IMR-90 (cell line): ENCODE results near the gene BTBD9. TPM values are rescaled to one million over a fixed set of nuclear protein-coding genes. Genes with fewer than 3 reads are reported as not detected.

Experiments used
- ATAC-seq: fragments of 200-7000 bp; cut with Tn5 transposase; 2 replicates; pipeline ENCODE4 v1.9.1; 2020; ENCODE audit warnings: low read depth, mild to moderate bottlenecking, moderate library complexity
- BruUV-seq: library from RNA; stranded (reverse); fragments of 400-500 nt; replicated peaks from 2 replicates; lab custom pipeline; 2021; lab: Mats Ljungman, UMichigan
- CTCF ChIA-PET: fragments of 300-600 bp; formaldehyde crosslinking; extraction: SDS; loops from one replicate; lab custom pipeline; 2021; ENCODE audit warnings: antibody characterized with exemption; lab: Yijun Ruan, JAX
- POLR2A ChIA-PET: fragments of 300-600 bp; sonication (Branson Sonifier 250); formaldehyde crosslinking; loops from one replicate; lab custom pipeline; 2022; ENCODE audit warnings: antibody characterized with exemption; ENCODE audit not compliant: unreplicated experiment; lab: Charles Lee
- DNase-seq: peaks from one replicate; pipeline ENCODE4 v3.0.0; 2013
- H2AFZ ChIP-seq: replicated peaks from 2 replicates; pipeline ENCODE3; 2013; ENCODE audit warnings: low read length, mild to moderate bottlenecking; ENCODE audit not compliant: poor library complexity
- H2AK5ac ChIP-seq: 2 replicates; pipeline ENCODE4 v1.6.1; 2013; ENCODE audit warnings: low read depth, low read length, inconsistent platforms
- H2AK9ac ChIP-seq: replicated peaks from 2 replicates; pipeline ENCODE3; 2013; ENCODE audit warnings: mild to moderate bottlenecking, low read depth, low read length, moderate library complexity; ENCODE audit not compliant: poor library complexity
- H2BK120ac ChIP-seq: 2 replicates; pipeline ENCODE4 v1.6.1; 2013; ENCODE audit warnings: low read depth, low read length, inconsistent platforms
- H2BK15ac ChIP-seq: 3 replicates; pipeline ENCODE4 v1.6.1; 2013; ENCODE audit warnings: low read depth, low read length, inconsistent platforms
- H2BK20ac ChIP-seq: 2 replicates; pipeline ENCODE4 v1.6.1; 2013; ENCODE audit warnings: low read depth, mild to moderate bottlenecking, inconsistent platforms, low read length, moderate library complexity
- H2BK5ac ChIP-seq: 2 replicates; pipeline ENCODE4 v1.6.1; 2013; ENCODE audit warnings: mild to moderate bottlenecking, low read depth, low read length, inconsistent platforms; ENCODE audit not compliant: poor library complexity, severe bottlenecking
- H3K14ac ChIP-seq: replicated peaks from 2 replicates; pipeline ENCODE4 v1.6.1; 2013; ENCODE audit warnings: low read depth, low read length, inconsistent platforms
- H3K18ac ChIP-seq: 2 replicates; pipeline ENCODE4 v1.6.1; 2013; ENCODE audit warnings: low read depth, low read length, control low read depth
- H3K23ac ChIP-seq: 2 replicates; pipeline ENCODE4 v1.6.1; 2013; ENCODE audit warnings: low read depth, low read length, inconsistent platforms
- H3K27ac ChIP-seq: 2 replicates; pipeline ENCODE4 v1.5.1; 2013; ENCODE audit warnings: mild to moderate bottlenecking, control low read depth, low read length; ENCODE audit not compliant: insufficient read depth
- H3K27me3 ChIP-seq: 2 replicates; pipeline ENCODE4 v1.6.1; 2013; ENCODE audit warnings: low read length; ENCODE audit not compliant: control insufficient read depth, insufficient read depth
- H3K36me3 ChIP-seq: 2 replicates; pipeline ENCODE4 v1.6.1; 2013; ENCODE audit warnings: low read length, mixed read lengths; ENCODE audit not compliant: control insufficient read depth, insufficient read depth
- H3K4ac ChIP-seq: 2 replicates; pipeline ENCODE4 v1.6.1; 2013; ENCODE audit warnings: low read depth, low read length, inconsistent platforms
- H3K4me1 ChIP-seq: 2 replicates; pipeline ENCODE4 v1.6.1; 2013; ENCODE audit warnings: low read length, mixed read lengths; ENCODE audit not compliant: control insufficient read depth, insufficient read depth
- H3K4me2 ChIP-seq: 2 replicates; pipeline ENCODE4 v1.6.1; 2013; ENCODE audit warnings: low read depth, mild to moderate bottlenecking, control low read depth, low read length, moderate library complexity
- H3K4me3 ChIP-seq: 2 replicates; pipeline ENCODE4 v1.5.1; 2013; ENCODE audit warnings: low read depth, mild to moderate bottlenecking, control low read depth, low read length, moderate library complexity; ENCODE audit not compliant: insufficient read depth
- H3K56ac ChIP-seq: 2 replicates; pipeline ENCODE4 v1.6.1; 2013; ENCODE audit warnings: low read length, inconsistent platforms; ENCODE audit not compliant: insufficient read depth; ENCODE audit errors: extremely low read depth
- H3K79me1 ChIP-seq, 2 experiments: 2 replicates each; pipeline ENCODE4 v1.6.1; 2013; ENCODE audit warnings: low read length in 2 of 2, inconsistent platforms in 1 of 2, low read depth in 1 of 2
- H3K9ac ChIP-seq: 2 replicates; pipeline ENCODE4 v1.6.1; 2013; ENCODE audit warnings: low read depth, low read length, control low read depth
- H3K9me1 ChIP-seq: 2 replicates; pipeline ENCODE4 v1.6.1; 2013; ENCODE audit warnings: low read length, inconsistent platforms; ENCODE audit not compliant: insufficient read depth
- H3K9me3 ChIP-seq: 2 replicates; pipeline ENCODE4 v1.6.1; 2013; ENCODE audit warnings: low read length; ENCODE audit not compliant: control insufficient read depth, insufficient read depth
- H4K20me1 ChIP-seq: 2 replicates; pipeline ENCODE4 v1.6.1; 2013; ENCODE audit warnings: low read length, inconsistent platforms; ENCODE audit not compliant: insufficient read depth
- H4K5ac ChIP-seq: 2 replicates; pipeline ENCODE4 v1.6.1; 2013; ENCODE audit warnings: mild to moderate bottlenecking, low read depth, low read length, control low read depth
- H4K8ac ChIP-seq, 2 experiments: 2 replicates each; pipeline ENCODE4 v1.6.1; 2013; ENCODE audit warnings: low read depth in 2 of 2, low read length in 2 of 2, control low read depth in 1 of 2, inconsistent platforms in 1 of 2
- H4K91ac ChIP-seq: 2 replicates; pipeline ENCODE4 v1.6.1; 2013; ENCODE audit warnings: low read depth, low read length, inconsistent platforms; ENCODE audit not compliant: insufficient read depth
- BHLHE40 ChIP-seq: fragments of 150-350 bp; IDR thresholded peaks from 2 replicates; pipeline ENCODE4 v1.6.1; 2016; ENCODE audit warnings: mild to moderate bottlenecking, low read depth, low read length
- CEBPB ChIP-seq: IDR thresholded peaks from 2 replicates; pipeline ENCODE4 v1.6.1; 2012; ENCODE audit warnings: low read depth, low read length, improper control_type of control experiment
- CHD1 ChIP-seq: IDR thresholded peaks from 2 replicates; pipeline ENCODE4 v1.6.1; 2012; ENCODE audit warnings: low read depth, low read length, improper control_type of control experiment
- ELK1 ChIP-seq: fragments of 150-350 bp; IDR thresholded peaks from 2 replicates; pipeline ENCODE4 v1.6.1; 2016; ENCODE audit warnings: low read depth, mild to moderate bottlenecking, low read length, moderate library complexity, borderline replicate concordance
- MAFK ChIP-seq: IDR thresholded peaks from 2 replicates; pipeline ENCODE4 v1.6.1; 2012; ENCODE audit warnings: low read depth, low read length, improper control_type of control experiment
- NFE2L2 ChIP-seq: fragments of 150-350 bp; IDR thresholded peaks from 2 replicates; pipeline ENCODE4 v1.6.1; 2016; ENCODE audit warnings: low read depth, mild to moderate bottlenecking, low read length
- POLR2A ChIP-seq: IDR thresholded peaks from 2 replicates; pipeline ENCODE4 v1.6.1; 2012; ENCODE audit warnings: mild to moderate bottlenecking, low read depth, low read length
- RAD21 ChIP-seq: IDR thresholded peaks from 2 replicates; pipeline ENCODE4 v1.6.1; 2012; ENCODE audit warnings: low read length, improper control_type of control experiment
- SMC3 ChIP-seq: fragments of 150-350 bp; IDR thresholded peaks from 2 replicates; pipeline ENCODE4 v1.6.1; 2016; ENCODE audit warnings: low read depth, mild to moderate bottlenecking, antibody characterized with exemption, low read length, moderate library complexity
- WGBS, 2 experiments: methylation state at CpG; one replicate each; pipeline versions ENCODE4 v1.1.5 to v1.1.7; 2013; ENCODE audit warnings: missing lambda C conversion rate in 2 of 2; ENCODE audit not compliant: insufficient read length in 1 of 2; ENCODE audit errors: extremely low coverage in 2 of 2; 5-methylcytosine and 5-hydroxymethylcytosine counted together
- dilution Hi-C: fragments of 300-500 bp; cut with HindIII; formaldehyde crosslinking; loops from one replicate; pipeline ENCODE4 v1.14.3; 2018; ENCODE audit warnings: low sequenced_read_pairs; ENCODE audit not compliant: unreplicated experiment
- in situ Hi-C: fragments of 300-500 bp; cut with MboI; formaldehyde crosslinking; loops from 3 replicates; pipeline ENCODE4 v1.14.3; 2019; ENCODE audit warnings: low sequenced_read_pairs, inconsistent platforms, mixed read lengths
- intact Hi-C: fragments of 100-400 bp; cut with micrococcal nuclease; formaldehyde crosslinking; loops from 2 replicates; pipeline ENCODE4 v1.10.0; 2022
- polyA plus RNA-seq, 3 experiments: library from polyadenylated mRNA; depleted of rRNA; stranded (reverse); fragments of >200 nt; gene quantifications; 2 replicates each; pipeline ENCODE4 v1.2.3, GENCODE V29; 2012; ENCODE audit warnings: low replicate concordance in 1 of 3
- total RNA-seq: library from RNA; depleted of rRNA; stranded (reverse); fragments of >200 nt; gene quantifications from 2 replicates; pipeline ENCODE4 v1.2.3, GENCODE V29; 2012
- TF ChIP-seq, protein P1 (sequence below): fragments of 150-350 bp; IDR thresholded peaks from 2 replicates; pipeline ENCODE4 v1.6.1; 2017; ENCODE audit warnings: mild to moderate bottlenecking, antibody characterized with exemption, low read length, low read depth

BTBD9 gene
- total and polyA plus RNA-seq, 2 of the 4 experiments (the other 2 are of a cell fraction) = 4.1 to 22.0 TPM

- no peak overlapping the region for H3K9ac ChIP-seq
- POLR2A ChIA-PET = no interaction called here
- ATAC-seq = no peak
- DNase-seq = no peak
- no peaks in the 10 kb centered on the region; the same call in 1 of the 2 replicates for H4K20me1 ChIP-seq
- H4K91ac ChIP-seq = no peak overlapping the region
- H2AK9ac ChIP-seq = no peak overlapping the region
- peaks cover 3% of the 10 kb centered on the region; the same call in 1 of the 2 replicates for H3K9me1 ChIP-seq
- in situ Hi-C loops (no loop called here), intact Hi-C loops (no loop called here), dilution Hi-C loops (no loop called here)
- no peak for TF ChIP-seq CEBPB
- TF ChIP-seq MAFK = no peak
- TF ChIP-seq BHLHE40 = no peak
- no peak for TF ChIP-seq ELK1
- TF ChIP-seq, protein P1, sequence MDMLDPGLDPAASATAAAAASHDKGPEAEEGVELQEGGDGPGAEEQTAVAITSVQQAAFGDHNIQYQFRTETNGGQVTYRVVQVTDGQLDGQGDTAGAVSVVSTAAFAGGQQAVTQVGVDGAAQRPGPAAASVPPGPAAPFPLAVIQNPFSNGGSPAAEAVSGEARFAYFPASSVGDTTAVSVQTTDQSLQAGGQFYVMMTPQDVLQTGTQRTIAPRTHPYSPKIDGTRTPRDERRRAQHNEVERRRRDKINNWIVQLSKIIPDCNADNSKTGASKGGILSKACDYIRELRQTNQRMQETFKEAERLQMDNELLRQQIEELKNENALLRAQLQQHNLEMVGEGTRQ = no peak
- TF ChIP-seq POLR2A = no peak
- no peak for TF ChIP-seq SMC3
- TF ChIP-seq RAD21 = no peak
- no peak for TF ChIP-seq NFE2L2
- no peak for TF ChIP-seq CHD1
- no peaks in the 10 kb centered on the region for H3K79me1 ChIP-seq
- H4K5ac ChIP-seq = no peak overlapping the region
- no peak overlapping the region for H2AK5ac ChIP-seq
- H2BK120ac ChIP-seq = no peak overlapping the region
- H3K4ac ChIP-seq = no peak overlapping the region
- no peak overlapping the region for H3K18ac ChIP-seq
- no peak overlapping the region for H4K8ac ChIP-seq
- H3K4me3 ChIP-seq = no peak overlapping the region
- BruUV-seq = no TSS peak
- no peak overlapping the region for H2BK20ac ChIP-seq
- H3K27me3 ChIP-seq = no peaks in the 10 kb centered on the region
- CTCF ChIA-PET = no interaction called here
- H3K4me2 ChIP-seq = no peak overlapping the region
- no peak overlapping the region for H3K14ac ChIP-seq
- H3K36me3 ChIP-seq = peaks cover 2% of the 10 kb centered on the region; the same call in 1 of the 2 replicates
- H2BK5ac ChIP-seq = no peak overlapping the region
- H2AFZ ChIP-seq = no peak overlapping the region
- H3K4me1 ChIP-seq = no peaks in the 10 kb centered on the region
- H3K9me3 ChIP-seq = no peaks in the 10 kb centered on the region
- WGBS, 2 experiments = no CpG with 5 or more reads among the region's 14 CpGs
- no peak overlapping the region for H2BK15ac ChIP-seq
- H3K56ac ChIP-seq = no peak overlapping the region
- H3K27ac ChIP-seq = no peak overlapping the region
- no peak overlapping the region for H3K23ac ChIP-seq
Measured at GRCh38 chr6:38170666-38171355, 468.9 kb downstream of the BTBD9 start.
